Karpas-422 (cell line): ENCODE data around the gene UBE2Q2. TPM values are rescaled to one million over a fixed set of nuclear protein-coding genes. Genes with fewer than 3 reads are reported as not detected.
A peak's percentile ranks its signal among the peaks of the same experiment; 100 is the strongest.
"Not testable (repeated sequence)": the region's sequence is repeated elsewhere in the genome, so short reads cannot be mapped to it uniquely, and the experiment has no call there.

ENCODE experiments used
- DNase-seq: peaks from one replicate; pipeline ENCODE4 v3.0.0-alpha.2; 2015
- H2AFZ ChIP-seq: fragments of 200-600 bp; sonication (generic); 2 replicates; pipeline ENCODE4 v1.6.1; 2014; ENCODE audit warnings: antibody characterized with exemption, low read length, mixed read lengths
- H3K27ac ChIP-seq: fragments of 200-600 bp; sonication (generic); 2 replicates; pipeline ENCODE4 v1.5.1; 2014; ENCODE audit warnings: mild to moderate bottlenecking, low read length, moderate library complexity
- H3K27me3 ChIP-seq: fragments of 200-600 bp; sonication (generic); 2 replicates; pipeline ENCODE4 v1.6.1; 2014; ENCODE audit warnings: low read length, mixed read lengths
- H3K36me3 ChIP-seq: fragments of 200-600 bp; sonication (generic); 2 replicates; pipeline ENCODE4 v1.6.1; 2014; ENCODE audit warnings: low read length, mixed read lengths; ENCODE audit not compliant: insufficient read depth
- H3K4me1 ChIP-seq: fragments of 200-600 bp; sonication (generic); 2 replicates; pipeline ENCODE4 v1.6.1; 2014; ENCODE audit warnings: mild to moderate bottlenecking, low read length, mixed read lengths
- H3K4me2 ChIP-seq: fragments of 200-600 bp; sonication (generic); 2 replicates; pipeline ENCODE4 v1.6.1; 2014; ENCODE audit warnings: low read length, low read depth, mild to moderate bottlenecking; ENCODE audit not compliant: poor library complexity, severe bottlenecking
- H3K4me3 ChIP-seq: fragments of 200-600 bp; sonication (generic); 2 replicates; pipeline ENCODE4 v1.5.1; 2014; ENCODE audit warnings: mild to moderate bottlenecking, antibody characterized with exemption, low read length, mixed read lengths
- H3K79me2 ChIP-seq: fragments of 200-600 bp; sonication (generic); 2 replicates; pipeline ENCODE4 v1.6.1; 2014; ENCODE audit warnings: mild to moderate bottlenecking, low read length, mixed read lengths
- H3K9ac ChIP-seq: fragments of 200-600 bp; sonication (generic); 2 replicates; pipeline ENCODE4 v1.6.0; 2014; ENCODE audit warnings: low read length
- H3K9me2 ChIP-seq: fragments of 200-600 bp; sonication (generic), shearing (Covaris generic); replicated peaks from 2 replicates; pipeline ENCODE4 v1.6.0; 2014; ENCODE audit warnings: mild to moderate bottlenecking, low read length, moderate library complexity; ENCODE audit not compliant: insufficient read depth
- H3K9me3 ChIP-seq: fragments of 300-700, 200-600 bp; sonication (generic); 2 replicates; pipeline ENCODE4 v1.6.1; 2014; ENCODE audit warnings: low read length, mixed read lengths
- H4K20me1 ChIP-seq: fragments of 200-600 bp; sonication (generic); 2 replicates; pipeline ENCODE4 v1.6.1; 2014; ENCODE audit warnings: mild to moderate bottlenecking, antibody characterized with exemption, low read length, low read depth; ENCODE audit not compliant: insufficient read depth
- total RNA-seq: library from RNA; depleted of rRNA; stranded (reverse); fragments of >200 nt; shearing (Covaris generic); gene quantifications from 2 replicates; pipeline ENCODE4 v1.2.3, GENCODE V29; 2014; ENCODE audit warnings: low replicate concordance

UBE2Q2 gene
- total RNA-seq, 1 experiment from 2014 or later: 36.3 TPM

- Histone ChIP-seq H3K9ac (no peak overlapping the region), H3K4me3 (no peak overlapping the region), H4K20me1 (no peaks in the 10 kb centered on the region; the same call in 1 of the 2 replicates), H3K4me1 (peaks cover 30% of the 10 kb centered on the region), H3K27ac (no peak overlapping the region), H3K4me2 (no peak overlapping the region), H3K36me3 (0 out of 2 replicates have a peak, but pooled peaks cover 3% of the 10 kb centered on the region), H2AFZ (no peak overlapping the region), H3K79me2 (peaks cover 35% of the 10 kb centered on the region), H3K9me2 (no peaks in the 10 kb centered on the region), H3K27me3 (no peaks in the 10 kb centered on the region), H3K9me3 (no peaks in the 10 kb centered on the region)
- no peak for DNase-seq
Observed at GRCh38 chr15:75864213-75865059, 21.2 kb downstream of the UBE2Q2 start.

GRCh38 chr15:75866045-75866444 lies 22.8 kb downstream of the UBE2Q2 start:
- not testable (repeated sequence) for H3K9me3 ChIP-seq, H4K20me1 ChIP-seq, H3K9ac ChIP-seq, H3K4me2 ChIP-seq, DNase-seq, H2AFZ ChIP-seq, H3K9me2 ChIP-seq, H3K36me3 ChIP-seq, H3K27me3 ChIP-seq, H3K27ac ChIP-seq, H3K4me3 ChIP-seq
- Histone ChIP-seq H3K4me1 (peaks cover 43% of the 10 kb centered on the region), H3K79me2 (peaks cover 35% of the 10 kb centered on the region)

- Histone ChIP-seq H3K9me3 (no peaks in the 10 kb centered on the region), H3K79me2 (peaks cover 31% of the 10 kb centered on the region), H3K4me3 (no peak overlapping the region)
Observed at GRCh38 chr15:75866916-75867315, 23.7 kb downstream of the UBE2Q2 start.

GRCh38 chr15:75867449-75867848 lies 24.2 kb downstream of the UBE2Q2 start:
- Histone ChIP-seq H3K4me1 (peaks cover 51% of the 10 kb centered on the region), H3K27ac (0 out of 2 replicates have a peak overlapping the region, but pooled peaks have one; percentile 11), H3K27me3 (no peaks in the 10 kb centered on the region), H2AFZ (no peak overlapping the region), H3K36me3 (0 out of 2 replicates have a peak, but pooled peaks cover 3% of the 10 kb centered on the region), H3K9me3 (no peaks in the 10 kb centered on the region), H3K9ac (no peak overlapping the region), H3K79me2 (peaks cover 29% of the 10 kb centered on the region), H3K4me2 (peak overlapping the region; percentile 66), H3K9me2 (no peaks in the 10 kb centered on the region), H4K20me1 (no peaks in the 10 kb centered on the region; the same call in 1 of the 2 replicates), H3K4me3 (0 out of 2 replicates have a peak overlapping the region, but pooled peaks have one; percentile 5)
- DNase-seq: peak; percentile 53

More at GRCh38 chr15:75866916-75867315, 23.7 kb downstream of the UBE2Q2 start:
- Histone ChIP-seq H3K4me1 (peaks cover 51% of the 10 kb centered on the region), H3K4me2 (peak overlapping the region; percentile 66), H2AFZ (no peak overlapping the region), H4K20me1 (no peaks in the 10 kb centered on the region; the same call in 1 of the 2 replicates), H3K9me2 (no peaks in the 10 kb centered on the region), H3K27me3 (no peaks in the 10 kb centered on the region), H3K9ac (no peak overlapping the region), H3K27ac (no peak overlapping the region), H3K36me3 (0 out of 2 replicates have a peak, but pooled peaks cover 4% of the 10 kb centered on the region)
- no peak for DNase-seq

- 0 out of 2 replicates have a peak overlapping the region, but pooled peaks have one; percentile 11 for H3K27ac ChIP-seq
- H3K4me2 ChIP-seq: peak overlapping the region; percentile 66
- H3K4me1 ChIP-seq: peaks cover 51% of the 10 kb centered on the region
- H3K9me2 ChIP-seq: no peaks in the 10 kb centered on the region
- H2AFZ ChIP-seq: no peak overlapping the region
- DNase-seq: no peak
- peaks cover 25% of the 10 kb centered on the region for H3K79me2 ChIP-seq
- H3K4me3 ChIP-seq: 0 out of 2 replicates have a peak overlapping the region, but pooled peaks have one; percentile 5
- no peaks in the 10 kb centered on the region; the same call in 1 of the 2 replicates for H4K20me1 ChIP-seq
- H3K9me3 ChIP-seq: no peaks in the 10 kb centered on the region
- H3K27me3 ChIP-seq: no peaks in the 10 kb centered on the region
- H3K9ac ChIP-seq: no peak overlapping the region
- H3K36me3 ChIP-seq: 0 out of 2 replicates have a peak, but pooled peaks cover 3% of the 10 kb centered on the region
Observed at GRCh38 chr15:75868019-75868418, 24.8 kb downstream of the UBE2Q2 start.

- peak overlapping the region; percentile 66 for H3K4me2 ChIP-seq
- H3K9ac ChIP-seq: 0 out of 2 replicates have a peak overlapping the region, but pooled peaks have one; percentile 8
- H3K27ac ChIP-seq: peak overlapping the region; percentile 63
- H4K20me1 ChIP-seq: no peaks in the 10 kb centered on the region; the same call in 1 of the 2 replicates
- no peaks in the 10 kb centered on the region for H3K9me2 ChIP-seq
- peaks cover 8% of the 10 kb centered on the region; the same call in 1 of the 2 replicates for H3K36me3 ChIP-seq
- peaks cover 51% of the 10 kb centered on the region for H3K4me1 ChIP-seq
- DNase-seq: peak; percentile 50
- peak overlapping the region; percentile 44; the same call in 1 of the 2 replicates for H3K4me3 ChIP-seq
- no peaks in the 10 kb centered on the region for H3K9me3 ChIP-seq
- H3K79me2 ChIP-seq: peaks cover 23% of the 10 kb centered on the region; the same call in 1 of the 2 replicates
- no peaks in the 10 kb centered on the region for H3K27me3 ChIP-seq
- no peak overlapping the region for H2AFZ ChIP-seq
Observed at GRCh38 chr15:75869446-75869845, 26.2 kb downstream of the UBE2Q2 start.

- not testable (repeated sequence) for H3K4me2 ChIP-seq, H3K9me2 ChIP-seq, H3K27me3 ChIP-seq, H3K27ac ChIP-seq, H2AFZ ChIP-seq, H3K4me3 ChIP-seq, H3K9me3 ChIP-seq, DNase-seq, H4K20me1 ChIP-seq, H3K9ac ChIP-seq
- Histone ChIP-seq H3K4me1 (peaks cover 49% of the 10 kb centered on the region), H3K79me2 (peaks cover 11% of the 10 kb centered on the region; the same call in 1 of the 2 replicates), H3K36me3 (peaks cover 14% of the 10 kb centered on the region; the same call in 1 of the 2 replicates)
Observed at GRCh38 chr15:75871589-75871988, 28.3 kb downstream of the UBE2Q2 start.

GRCh38 chr15:75872403-75872990 lies 29.2 kb downstream of the UBE2Q2 start:
- H2AFZ ChIP-seq: no peak overlapping the region
- H3K9ac ChIP-seq: no peak overlapping the region
- peaks cover 14% of the 10 kb centered on the region; the same call in 1 of the 2 replicates for H3K36me3 ChIP-seq
- no peak overlapping the region for H3K4me3 ChIP-seq
- H3K27me3 ChIP-seq: no peaks in the 10 kb centered on the region
- H3K79me2 ChIP-seq: peaks cover 10% of the 10 kb centered on the region; the same call in 1 of the 2 replicates
- H3K4me2 ChIP-seq: no peak overlapping the region
- no peak overlapping the region for H3K27ac ChIP-seq
- no peak for DNase-seq
- no peaks in the 10 kb centered on the region for H4K20me1 ChIP-seq
- peaks cover 44% of the 10 kb centered on the region for H3K4me1 ChIP-seq
- H3K9me2 ChIP-seq: no peaks in the 10 kb centered on the region
- H3K9me3 ChIP-seq: no peaks in the 10 kb centered on the region
